K562 (cell line): ENCODE results near the gene CD19. TPM values are rescaled to one million over a fixed set of nuclear protein-coding genes. Genes with fewer than 3 reads are reported as not detected.

ENCODE experiments used
- CHD2 ChIP-seq: IDR thresholded peaks from 2 replicates; pipeline ENCODE4 v1.6.1; 2011; ENCODE audit warnings: low read depth, low read length
- ILF3 ChIP-seq: fragments of 450-650 bp; IDR thresholded peaks from 2 replicates; pipeline ENCODE4 v1.6.1; 2018; ENCODE audit warnings: antibody characterized with exemption, mild to moderate bottlenecking, moderate library complexity, borderline replicate concordance
- MAFG ChIP-seq: fragments of 450-650 bp; conservative IDR thresholded peaks from 2 replicates; pipeline ENCODE4 v1.6.1; 2016; ENCODE audit warnings: missing genetic modification characterization, missing compliant biosample characterization
- NR0B1 ChIP-seq: fragments of 450-650 bp; IDR thresholded peaks from one replicate; pipeline ENCODE4 v1.6.1; 2018; ENCODE audit warnings: mild to moderate bottlenecking, moderate library complexity; ENCODE audit not compliant: partially characterized antibody
- NR4A1 ChIP-seq, 2 experiments: fragments of 250-450 bp in 1 of 2; fragments of 450-650 bp in 1 of 2; sonication (Bioruptor Pico) in 1 of 2; IDR thresholded peaks; 2 replicates each; pipeline versions ENCODE4 v1.4.0 to v1.6.1; 2016 to 2020; ENCODE audit warnings: mild to moderate bottlenecking in 2 of 2, missing compliant biosample characterization in 1 of 2, missing genetic modification characterization in 1 of 2, moderate library complexity in 1 of 2
- RBM15 ChIP-seq: fragments of 200-400 bp; formaldehyde crosslinking; IDR thresholded peaks from 2 replicates; pipeline ENCODE4 v1.6.1; 2018; ENCODE audit warnings: mild to moderate bottlenecking, low read length, moderate library complexity; ENCODE audit not compliant: insufficient read depth
- RBM34 ChIP-seq: fragments of 200-400 bp; formaldehyde crosslinking; IDR thresholded peaks from 2 replicates; pipeline ENCODE4 v1.6.1; 2018; ENCODE audit warnings: low read length, borderline replicate concordance; ENCODE audit not compliant: insufficient read depth
- RCOR1 ChIP-seq, 2 experiments: IDR thresholded peaks; 2 replicates each; pipeline ENCODE4 v1.6.1; 2012; ENCODE audit warnings: low read depth in 2 of 2, low read length in 2 of 2, borderline replicate concordance in 1 of 2, improper control_type of control experiment in 1 of 2
- SPI1 ChIP-seq: IDR thresholded peaks from 2 replicates; pipeline ENCODE4 v1.6.1; 2011; ENCODE audit warnings: low read depth, low read length, control low read depth, borderline replicate concordance
- THAP7 ChIP-seq: fragments of 250-450 bp; sonication (Bioruptor Pico); IDR thresholded peaks from 2 replicates; pipeline ENCODE4 v1.5.0; 2021
- ZKSCAN1 ChIP-seq: fragments of 150-350 bp; IDR thresholded peaks from 2 replicates; pipeline ENCODE4 v1.6.1; 2016; ENCODE audit warnings: low read depth, low read length
- ZNF146 ChIP-seq: IDR thresholded peaks from one replicate; pipeline ENCODE4 v1.6.1; 2018; ENCODE audit warnings: missing compliant biosample characterization; ENCODE audit not compliant: unreplicated experiment
- ZNF197 ChIP-seq: fragments of 200-800 bp; sonication (Bioruptor generic); IDR thresholded peaks from 2 replicates; pipeline ENCODE4 v1.6.1; 2016; ENCODE audit warnings: low read depth, missing genetic modification characterization, missing compliant biosample characterization
- ZNF232 ChIP-seq: sonication (generic); formaldehyde crosslinking; IDR thresholded peaks from 2 replicates; pipeline ENCODE4 v1.8.0; 2022; ENCODE audit warnings: mild to moderate bottlenecking, missing genetic modification reagents
- ZNF699 ChIP-seq: fragments of 250-450 bp; sonication (Bioruptor Pico); IDR thresholded peaks from 2 replicates; pipeline ENCODE4 v1.8.0; 2021; ENCODE audit warnings: mild to moderate bottlenecking, moderate library complexity; ENCODE audit not compliant: insufficient replicate concordance
- polyA plus RNA-seq, 8 experiments: library from polyadenylated mRNA; depleted of rRNA in 4 of 8; stranded (reverse) in 5 of 8; unstranded in 3 of 8; fragments of >200 nt; fragmentation: Nextera tagmentation in 2 of 8; fragmentation: Illumina TruSeq in 1 of 8; extraction: Ambion mirVana in 2 of 8; extraction: Trizol in 1 of 8; gene quantifications; 2 replicates each; pipeline versions ENCODE4 v1.2.1 to v1.2.3, GENCODE V29; 2011 to 2014; ENCODE audit warnings: inconsistent platforms in 1 of 8, missing spikeins in 1 of 8
- total RNA-seq, 7 experiments: library from RNA; depleted of rRNA in 6 of 7; stranded (reverse); fragments of >200 nt in 6 of 7; fragmentation: Illumina TruSeq in 2 of 7; extraction: Trizol in 2 of 7; gene quantifications; 2 replicates each; pipeline versions ENCODE4 v1.2.1 to v1.2.3, GENCODE V29; 2011 to 2021; ENCODE audit warnings: low replicate concordance in 1 of 7
- TF ChIP-seq, protein P1 (sequence below): IDR thresholded peaks from 3 replicates; pipeline ENCODE4 v1.6.1; 2011; ENCODE audit warnings: borderline replicate concordance, mild to moderate bottlenecking; ENCODE audit not compliant: insufficient read length, insufficient read depth
- TF ChIP-seq, protein P2 (sequence below): sonication (generic); formaldehyde crosslinking; IDR thresholded peaks from 2 replicates; pipeline ENCODE4 v1.8.1; 2022; ENCODE audit warnings: missing genetic modification reagents
- TF ChIP-seq, protein P3 (sequence below): sonication (generic); formaldehyde crosslinking; IDR thresholded peaks from 2 replicates; pipeline ENCODE4 v1.5.0; 2020; ENCODE audit warnings: missing genetic modification reagents

Gene CD19
- total and polyA plus RNA-seq, 9 of the 15 experiments (the other 6 are each of a cell fraction or from before 2014, with no cell fraction given): 0.27 to 3.7 (median 2.0) TPM; not detected in 1

DNA sequence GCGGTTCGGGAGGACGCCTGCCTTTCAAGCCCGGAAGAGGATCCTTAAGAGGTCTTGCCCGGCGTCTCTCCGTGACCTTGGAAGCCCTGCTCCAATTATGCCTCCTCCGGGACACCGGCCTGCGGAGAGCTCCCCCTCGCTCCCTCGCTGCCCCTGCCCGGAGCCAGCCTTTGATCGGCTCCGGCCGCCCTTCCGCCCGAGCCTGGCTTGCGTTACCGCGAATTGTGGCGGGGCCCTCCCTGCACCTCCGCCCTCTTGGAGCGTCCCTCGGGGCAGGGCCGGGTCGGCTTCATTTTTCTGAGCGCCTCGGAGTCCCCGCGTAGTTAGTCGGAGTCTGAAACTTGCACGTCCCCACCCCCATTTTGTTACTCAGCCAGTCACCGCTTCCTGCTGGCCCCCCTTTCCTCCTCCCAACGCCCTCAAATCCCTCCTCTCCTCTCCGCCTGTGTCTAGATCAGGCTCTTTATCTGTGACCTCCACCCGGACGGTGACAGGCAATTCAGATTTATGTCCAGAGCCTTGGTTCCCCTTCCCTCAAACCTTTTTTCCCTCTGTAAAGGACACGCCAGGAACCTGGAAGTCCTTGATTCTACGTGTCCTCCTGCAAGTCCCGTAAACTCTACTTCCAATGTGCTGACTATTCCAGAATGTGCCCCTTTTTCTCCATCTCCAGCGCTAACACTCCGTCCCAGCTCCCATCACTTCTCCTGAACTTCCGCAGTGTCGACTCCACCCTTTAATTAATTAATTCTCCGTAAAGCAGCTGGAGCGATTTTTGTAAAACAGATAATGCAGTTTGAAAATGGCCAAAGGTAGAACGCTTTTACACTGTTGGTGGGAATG lies 6.2 kb upstream of the CD19 start (continued):
- TF ChIP-seq NR0B1: no peak
- TF ChIP-seq NR4A1 (CRISPR knock-in tag; IDR thresholded peaks at IDR 0.05): peak; percentile 31; the same call in 1 of the 2 replicates
- TF ChIP-seq NR4A1 (tag; IDR thresholded peaks at IDR 0.05): no peak
- TF ChIP-seq, protein P1, sequence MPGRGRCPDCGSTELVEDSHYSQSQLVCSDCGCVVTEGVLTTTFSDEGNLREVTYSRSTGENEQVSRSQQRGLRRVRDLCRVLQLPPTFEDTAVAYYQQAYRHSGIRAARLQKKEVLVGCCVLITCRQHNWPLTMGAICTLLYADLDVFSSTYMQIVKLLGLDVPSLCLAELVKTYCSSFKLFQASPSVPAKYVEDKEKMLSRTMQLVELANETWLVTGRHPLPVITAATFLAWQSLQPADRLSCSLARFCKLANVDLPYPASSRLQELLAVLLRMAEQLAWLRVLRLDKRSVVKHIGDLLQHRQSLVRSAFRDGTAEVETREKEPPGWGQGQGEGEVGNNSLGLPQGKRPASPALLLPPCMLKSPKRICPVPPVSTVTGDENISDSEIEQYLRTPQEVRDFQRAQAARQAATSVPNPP: no peak
- peak; percentile 55; the same call in 1 of the 2 replicates for TF ChIP-seq MAFG (tag)
- TF ChIP-seq, protein P2, sequence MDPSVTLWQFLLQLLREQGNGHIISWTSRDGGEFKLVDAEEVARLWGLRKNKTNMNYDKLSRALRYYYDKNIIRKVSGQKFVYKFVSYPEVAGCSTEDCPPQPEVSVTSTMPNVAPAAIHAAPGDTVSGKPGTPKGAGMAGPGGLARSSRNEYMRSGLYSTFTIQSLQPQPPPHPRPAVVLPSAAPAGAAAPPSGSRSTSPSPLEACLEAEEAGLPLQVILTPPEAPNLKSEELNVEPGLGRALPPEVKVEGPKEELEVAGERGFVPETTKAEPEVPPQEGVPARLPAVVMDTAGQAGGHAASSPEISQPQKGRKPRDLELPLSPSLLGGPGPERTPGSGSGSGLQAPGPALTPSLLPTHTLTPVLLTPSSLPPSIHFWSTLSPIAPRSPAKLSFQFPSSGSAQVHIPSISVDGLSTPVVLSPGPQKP (CRISPR knock-in tag): no peak
- TF ChIP-seq ZKSCAN1: 0 out of 2 replicates have a peak, but pooled peaks have one; percentile 18
- peak; percentile 96 to 100 for TF ChIP-seq RCOR1 (IDR thresholded peaks at IDR 0.05; ENCODE audit: borderline replicate concordance in 1 of 2, low read depth in 2 of 2, low read length in 2 of 2)
- no peak for TF ChIP-seq ILF3
- no peak for TF ChIP-seq RBM15
- TF ChIP-seq, protein P3, sequence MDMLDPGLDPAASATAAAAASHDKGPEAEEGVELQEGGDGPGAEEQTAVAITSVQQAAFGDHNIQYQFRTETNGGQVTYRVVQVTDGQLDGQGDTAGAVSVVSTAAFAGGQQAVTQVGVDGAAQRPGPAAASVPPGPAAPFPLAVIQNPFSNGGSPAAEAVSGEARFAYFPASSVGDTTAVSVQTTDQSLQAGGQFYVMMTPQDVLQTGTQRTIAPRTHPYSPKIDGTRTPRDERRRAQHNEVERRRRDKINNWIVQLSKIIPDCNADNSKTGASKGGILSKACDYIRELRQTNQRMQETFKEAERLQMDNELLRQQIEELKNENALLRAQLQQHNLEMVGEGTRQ (CRISPR knock-in tag): no peak
- peak; percentile 27; the same call in 1 of the 2 replicates for TF ChIP-seq SPI1
- 0 out of 2 replicates have a peak, but pooled peaks have one; percentile 64 for TF ChIP-seq THAP7 (CRISPR knock-in tag)
- TF ChIP-seq CHD2: peak; percentile 36
- no peak for TF ChIP-seq ZNF699 (CRISPR knock-in tag)
- TF ChIP-seq RBM34: no peak
- no peak for TF ChIP-seq ZNF197
- TF ChIP-seq ZNF146 (CRISPR knock-in tag): no peak
- TF ChIP-seq ZNF232 (CRISPR knock-in tag): no peak
